GM23338 (cell line): Measurements from ENCODE around the gene EXPH5. TPM values are rescaled to one million over a fixed set of nuclear protein-coding genes. Genes with fewer than 3 reads are reported as not detected.

Experiments used
- ATAC-seq: fragments of 200-7000 bp; cut with Tn5 transposase; 3 replicates; pipeline ENCODE4 v1.9.1; 2020
- DNase-seq: peaks from one replicate; pipeline ENCODE4 v3.0.0-alpha.2; 2015; ENCODE audit warnings: low spot score
- H2AFZ ChIP-seq: fragments of 200-600 bp; sonication (generic); 2 replicates; pipeline ENCODE4 v1.8.0; 2016; ENCODE audit warnings: antibody characterized with exemption, mild to moderate bottlenecking, moderate library complexity
- H3F3A ChIP-seq: fragments of 200-600 bp; sonication (generic); replicated peaks from 2 replicates; pipeline ENCODE4 v1.8.0; 2017; ENCODE audit warnings: antibody characterized with exemption, mixed run types, low read depth
- H3K27ac ChIP-seq: fragments of 200-600 bp; sonication (generic); 2 replicates; pipeline ENCODE4 v1.6.1; 2016; ENCODE audit warnings: low read depth
- H3K27me3 ChIP-seq: fragments of 200-600 bp; sonication (generic); 2 replicates; pipeline ENCODE4 v1.8.0; 2016; ENCODE audit warnings: mild to moderate bottlenecking, mixed run types, moderate library complexity; ENCODE audit not compliant: insufficient read depth
- H3K36me3 ChIP-seq: fragments of 200-600 bp; sonication (generic); 2 replicates; pipeline ENCODE4 v1.8.0; 2016; ENCODE audit warnings: mild to moderate bottlenecking; ENCODE audit not compliant: insufficient read depth
- H3K4me1 ChIP-seq: fragments of 200-600 bp; sonication (generic); 2 replicates; pipeline ENCODE4 v1.8.0; 2016; ENCODE audit warnings: mild to moderate bottlenecking, moderate library complexity; ENCODE audit not compliant: insufficient read depth
- H3K4me2 ChIP-seq: fragments of 200-600 bp; sonication (generic); 2 replicates; pipeline ENCODE4 v1.7.1; 2017; ENCODE audit warnings: mixed run types
- H3K4me3 ChIP-seq: fragments of 200-600 bp; sonication (generic); 2 replicates; pipeline ENCODE4 v1.6.1; 2016; ENCODE audit warnings: mixed run types
- H3K79me2 ChIP-seq: fragments of 200-600 bp; sonication (generic); replicated peaks from 2 replicates; pipeline ENCODE4 v1.8.0; 2017; ENCODE audit warnings: mild to moderate bottlenecking; ENCODE audit not compliant: insufficient read depth
- H3K9me2 ChIP-seq: fragments of 200-600 bp; sonication (generic); 2 replicates; pipeline ENCODE4 v1.8.0; 2017; ENCODE audit not compliant: insufficient read depth
- H4K20me1 ChIP-seq: fragments of 200-600 bp; sonication (generic); replicated peaks from 2 replicates; pipeline ENCODE4 v1.8.0; 2017; ENCODE audit warnings: mild to moderate bottlenecking; ENCODE audit not compliant: insufficient read depth
- H3K27ac Mint-ChIP-seq: 2 replicates; pipeline ENCODE4 v1.8.0; 2020; ENCODE audit warnings: inconsistent platforms, mild to moderate bottlenecking, moderate library complexity, mixed read lengths
- H3K27me3 Mint-ChIP-seq: 3 replicates; pipeline ENCODE4 v1.8.0; 2022; ENCODE audit warnings: low read depth, mild to moderate bottlenecking, moderate library complexity, mixed read lengths, inconsistent platforms; ENCODE audit not compliant: insufficient read depth, poor library complexity
- H3K36me3 Mint-ChIP-seq: 3 replicates; pipeline ENCODE4 v1.8.0; 2021; ENCODE audit warnings: low read depth, mild to moderate bottlenecking, inconsistent platforms, moderate library complexity, mixed read lengths
- H3K4me1 Mint-ChIP-seq: 3 replicates; pipeline ENCODE4 v1.8.0; 2020; ENCODE audit warnings: mild to moderate bottlenecking, inconsistent platforms, mixed read lengths
- H3K4me3 Mint-ChIP-seq: 3 replicates; pipeline ENCODE4 v1.8.0; 2021; ENCODE audit warnings: moderate library complexity, mild to moderate bottlenecking, inconsistent platforms, mixed read lengths
- H3K9me3 Mint-ChIP-seq: 3 replicates; pipeline ENCODE4 v1.8.0; 2020; ENCODE audit warnings: moderate library complexity, mild to moderate bottlenecking, inconsistent platforms, mixed read lengths
- CREB1 ChIP-seq: fragments of 250-450 bp; sonication (Bioruptor Pico); IDR thresholded peaks from 2 replicates; pipeline ENCODE4 v1.5.0; 2020; ENCODE audit warnings: low read depth, mild to moderate bottlenecking, moderate library complexity
- EZH2 ChIP-seq: fragments of 200-600 bp; sonication (generic); IDR thresholded peaks from one replicate; pipeline ENCODE4 v1.8.0; 2017; ENCODE audit warnings: antibody characterized with exemption, mild to moderate bottlenecking, low read depth; ENCODE audit not compliant: unreplicated experiment
- EZH2phosphoT487 ChIP-seq: fragments of 200-600 bp; sonication (generic); IDR thresholded peaks from one replicate; pipeline ENCODE4 v1.8.1; 2018; ENCODE audit warnings: antibody characterized with exemption; ENCODE audit not compliant: unreplicated experiment
- JUNB ChIP-seq: IDR thresholded peaks from one replicate; pipeline ENCODE4 v1.6.1; 2016; ENCODE audit warnings: antibody characterized with exemption; ENCODE audit not compliant: unreplicated experiment
- NANOG ChIP-seq: IDR thresholded peaks from 2 replicates; pipeline ENCODE4 v1.6.1; 2016; ENCODE audit warnings: antibody characterized with exemption, borderline replicate concordance
- POLR2AphosphoS5 ChIP-seq: IDR thresholded peaks from 2 replicates; pipeline ENCODE4 v1.6.1; 2016; ENCODE audit warnings: antibody characterized with exemption, low read depth
- ZNF114 ChIP-seq: fragments of 250-450 bp; sonication (Bioruptor Pico); IDR thresholded peaks from 2 replicates; pipeline ENCODE4 v1.5.0; 2020; ENCODE audit warnings: mild to moderate bottlenecking, moderate library complexity
- ZNF331 ChIP-seq: fragments of 250-450 bp; sonication (Bioruptor Pico); IDR thresholded peaks from 2 replicates; pipeline ENCODE4 v1.5.0; 2020; ENCODE audit warnings: low read depth, mild to moderate bottlenecking, moderate library complexity
- polyA plus RNA-seq: library from polyadenylated mRNA; unstranded; fragments of >200 nt; fragmentation: Nextera tagmentation; extraction: Ambion mirVana; gene quantifications from 2 replicates; pipeline ENCODE4 v1.2.1, GENCODE V29; 2016
- total RNA-seq: library from RNA; depleted of rRNA; stranded (reverse); fragments of >200 nt; shearing (Covaris generic); gene quantifications from 2 replicates; pipeline ENCODE4 v1.2.3, GENCODE V29; 2014
- TF ChIP-seq, protein P1 (sequence below): IDR thresholded peaks from one replicate; pipeline ENCODE4 v1.6.1; 2018; ENCODE audit warnings: antibody characterized with exemption; ENCODE audit not compliant: unreplicated experiment
- TF ChIP-seq, protein P2 (sequence below), 2 experiments: fragments of 200-600 bp in 1 of 2; sonication (generic) in 1 of 2; conservative IDR thresholded peaks; 2 replicates each; pipeline versions ENCODE4 v1.5.1 to v1.6.1; 2016 to 2017; ENCODE audit warnings: antibody characterized with exemption in 2 of 2, low read depth in 2 of 2, mild to moderate bottlenecking in 2 of 2, moderate library complexity in 1 of 2
- TF ChIP-seq, protein P3 (sequence below): IDR thresholded peaks from 2 replicates; pipeline ENCODE4 v1.6.1; 2016; ENCODE audit warnings: antibody characterized with exemption

Gene EXPH5
- total and polyA plus RNA-seq, 2 experiments from 2014 or later, result 3.6 to 12.6 TPM

- Mint-ChIP-seq H3K9me3 (no peaks in the 10 kb centered on the region), H3K36me3 (no peaks in the 10 kb centered on the region), H3K4me1 (peaks cover 4% of the 10 kb centered on the region; the same call in 1 of the 3 replicates), H3K4me3 (no peak overlapping the region), H3K27me3 (peaks cover 6% of the 10 kb centered on the region), H3K27ac (no peak overlapping the region)
- Histone ChIP-seq H3K4me2 (no peak overlapping the region), H3K9me2 (0 out of 2 replicates have a peak, but pooled peaks cover 2% of the 10 kb centered on the region), H2AFZ (peak overlapping the region; percentile 74), H3K36me3 (no peaks in the 10 kb centered on the region), H3K4me3 (no peak overlapping the region), H4K20me1 (no peaks in the 10 kb centered on the region), H3K4me1 (peaks cover 8% of the 10 kb centered on the region), H3K79me2 (no peaks in the 10 kb centered on the region), H3K27ac (no peak overlapping the region), H3F3A (no peaks in the 10 kb centered on the region), H3K27me3 (no peaks in the 10 kb centered on the region)
- TF ChIP-seq EZH2phosphoT487, result no peak
- TF ChIP-seq, protein P1, sequence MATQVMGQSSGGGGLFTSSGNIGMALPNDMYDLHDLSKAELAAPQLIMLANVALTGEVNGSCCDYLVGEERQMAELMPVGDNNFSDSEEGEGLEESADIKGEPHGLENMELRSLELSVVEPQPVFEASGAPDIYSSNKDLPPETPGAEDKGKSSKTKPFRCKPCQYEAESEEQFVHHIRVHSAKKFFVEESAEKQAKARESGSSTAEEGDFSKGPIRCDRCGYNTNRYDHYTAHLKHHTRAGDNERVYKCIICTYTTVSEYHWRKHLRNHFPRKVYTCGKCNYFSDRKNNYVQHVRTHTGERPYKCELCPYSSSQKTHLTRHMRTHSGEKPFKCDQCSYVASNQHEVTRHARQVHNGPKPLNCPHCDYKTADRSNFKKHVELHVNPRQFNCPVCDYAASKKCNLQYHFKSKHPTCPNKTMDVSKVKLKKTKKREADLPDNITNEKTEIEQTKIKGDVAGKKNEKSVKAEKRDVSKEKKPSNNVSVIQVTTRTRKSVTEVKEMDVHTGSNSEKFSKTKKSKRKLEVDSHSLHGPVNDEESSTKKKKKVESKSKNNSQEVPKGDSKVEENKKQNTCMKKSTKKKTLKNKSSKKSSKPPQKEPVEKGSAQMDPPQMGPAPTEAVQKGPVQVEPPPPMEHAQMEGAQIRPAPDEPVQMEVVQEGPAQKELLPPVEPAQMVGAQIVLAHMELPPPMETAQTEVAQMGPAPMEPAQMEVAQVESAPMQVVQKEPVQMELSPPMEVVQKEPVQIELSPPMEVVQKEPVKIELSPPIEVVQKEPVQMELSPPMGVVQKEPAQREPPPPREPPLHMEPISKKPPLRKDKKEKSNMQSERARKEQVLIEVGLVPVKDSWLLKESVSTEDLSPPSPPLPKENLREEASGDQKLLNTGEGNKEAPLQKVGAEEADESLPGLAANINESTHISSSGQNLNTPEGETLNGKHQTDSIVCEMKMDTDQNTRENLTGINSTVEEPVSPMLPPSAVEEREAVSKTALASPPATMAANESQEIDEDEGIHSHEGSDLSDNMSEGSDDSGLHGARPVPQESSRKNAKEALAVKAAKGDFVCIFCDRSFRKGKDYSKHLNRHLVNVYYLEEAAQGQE, result no peak
- TF ChIP-seq EZH2, result no peak
- TF ChIP-seq JUNB, result no peak
- no peak for TF ChIP-seq NANOG
- no peak for TF ChIP-seq ZNF331 (CRISPR knock-in tag)
- no peak for TF ChIP-seq ZNF114
- no peak for TF ChIP-seq CREB1 (CRISPR knock-in tag)
- no peak for TF ChIP-seq POLR2AphosphoS5
- TF ChIP-seq, protein P2, sequence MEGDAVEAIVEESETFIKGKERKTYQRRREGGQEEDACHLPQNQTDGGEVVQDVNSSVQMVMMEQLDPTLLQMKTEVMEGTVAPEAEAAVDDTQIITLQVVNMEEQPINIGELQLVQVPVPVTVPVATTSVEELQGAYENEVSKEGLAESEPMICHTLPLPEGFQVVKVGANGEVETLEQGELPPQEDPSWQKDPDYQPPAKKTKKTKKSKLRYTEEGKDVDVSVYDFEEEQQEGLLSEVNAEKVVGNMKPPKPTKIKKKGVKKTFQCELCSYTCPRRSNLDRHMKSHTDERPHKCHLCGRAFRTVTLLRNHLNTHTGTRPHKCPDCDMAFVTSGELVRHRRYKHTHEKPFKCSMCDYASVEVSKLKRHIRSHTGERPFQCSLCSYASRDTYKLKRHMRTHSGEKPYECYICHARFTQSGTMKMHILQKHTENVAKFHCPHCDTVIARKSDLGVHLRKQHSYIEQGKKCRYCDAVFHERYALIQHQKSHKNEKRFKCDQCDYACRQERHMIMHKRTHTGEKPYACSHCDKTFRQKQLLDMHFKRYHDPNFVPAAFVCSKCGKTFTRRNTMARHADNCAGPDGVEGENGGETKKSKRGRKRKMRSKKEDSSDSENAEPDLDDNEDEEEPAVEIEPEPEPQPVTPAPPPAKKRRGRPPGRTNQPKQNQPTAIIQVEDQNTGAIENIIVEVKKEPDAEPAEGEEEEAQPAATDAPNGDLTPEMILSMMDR (conservative IDR thresholded peaks at IDR 0.05; ENCODE audit: low read depth in 2 of 2), result no peak
- TF ChIP-seq, protein P3, sequence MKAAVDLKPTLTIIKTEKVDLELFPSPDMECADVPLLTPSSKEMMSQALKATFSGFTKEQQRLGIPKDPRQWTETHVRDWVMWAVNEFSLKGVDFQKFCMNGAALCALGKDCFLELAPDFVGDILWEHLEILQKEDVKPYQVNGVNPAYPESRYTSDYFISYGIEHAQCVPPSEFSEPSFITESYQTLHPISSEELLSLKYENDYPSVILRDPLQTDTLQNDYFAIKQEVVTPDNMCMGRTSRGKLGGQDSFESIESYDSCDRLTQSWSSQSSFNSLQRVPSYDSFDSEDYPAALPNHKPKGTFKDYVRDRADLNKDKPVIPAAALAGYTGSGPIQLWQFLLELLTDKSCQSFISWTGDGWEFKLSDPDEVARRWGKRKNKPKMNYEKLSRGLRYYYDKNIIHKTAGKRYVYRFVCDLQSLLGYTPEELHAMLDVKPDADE, result no peak
- no peak for ATAC-seq
- no peak for DNase-seq
These were observed 16.1 kb upstream of the EXPH5 start for GRCh38 chr11:108609682-108610081.
